GM18511 (cell line): Measurements from ENCODE around the gene KIF26B.

ENCODE experiments used
- ATAC-seq: cut with Tn5 transposase; IDR thresholded peaks from one replicate; pipeline ENCODE4 v1.9.1; 2021; ENCODE audit warnings: mild to moderate bottlenecking, moderate library complexity; ENCODE audit not compliant: unreplicated experiment

KIF26B gene

GRCh38 chr1:245131026-245131393 lies 23.8 kb upstream of the KIF26B start:
- no peak for ATAC-seq

- ATAC-seq: no peak
Measured at GRCh38 chr1:245132771-245133170, 22.0 kb upstream of the KIF26B start.

GRCh38 chr1:245133995-245134715 lies 20.6 kb upstream of the KIF26B start:
- no peak for ATAC-seq

- ATAC-seq: no peak
Measured at GRCh38 chr1:245142171-245142798, 12.5 kb upstream of the KIF26B start.

GRCh38 chr1:245142976-245143375 lies 11.8 kb upstream of the KIF26B start:
- no peak for ATAC-seq

- no peak for ATAC-seq
Measured at GRCh38 chr1:245143849-245144248, 10.9 kb upstream of the KIF26B start.

- no peak for ATAC-seq
Measured at GRCh38 chr1:245148069-245148468, 6.7 kb upstream of the KIF26B start.

GRCh38 chr1:245148861-245149260 lies 5.9 kb upstream of the KIF26B start:
- ATAC-seq: no peak

- no peak for ATAC-seq
Measured at GRCh38 chr1:245153081-245153551, 1.7 kb upstream of the KIF26B start.

GRCh38 chr1:245153552-245154428 lies 995 bp upstream of the KIF26B start:
- no peak for ATAC-seq

- no peak for ATAC-seq
Measured at GRCh38 chr1:245155272-245156040, 671 bp downstream of the KIF26B start.

- ATAC-seq: peak; percentile 89
Measured at GRCh38 chr1:245156041-245156735, 1.4 kb downstream of the KIF26B start.

- ATAC-seq: no peak
Measured at GRCh38 chr1:245156736-245157505, 2.1 kb downstream of the KIF26B start.

GRCh38 chr1:245158913-245159312 lies 4.1 kb downstream of the KIF26B start:
- no peak for ATAC-seq

GRCh38 chr1:245160288-245160687 lies 5.5 kb downstream of the KIF26B start:
- no peak for ATAC-seq

GRCh38 chr1:245160741-245161400 lies 6.1 kb downstream of the KIF26B start:
- no peak for ATAC-seq

- no peak for ATAC-seq
Measured at GRCh38 chr1:245161866-245162265, 7.1 kb downstream of the KIF26B start.

- no peak for ATAC-seq
Measured at GRCh38 chr1:245166471-245166885, 11.7 kb downstream of the KIF26B start.

- ATAC-seq: no peak
Measured at GRCh38 chr1:245168086-245168485, 13.3 kb downstream of the KIF26B start.
